Measurements from ENCODE around the gene SCD5. TPM values are rescaled to one million over a fixed set of nuclear protein-coding genes. Genes with fewer than 3 reads are reported as not detected.

Gene SCD5
- total and polyA plus RNA-seq, 2 donors (not counting 3 experiments of a cell fraction or from before 2014, with no cell fraction given) = 38.4 to 38.5 TPM

DNA sequence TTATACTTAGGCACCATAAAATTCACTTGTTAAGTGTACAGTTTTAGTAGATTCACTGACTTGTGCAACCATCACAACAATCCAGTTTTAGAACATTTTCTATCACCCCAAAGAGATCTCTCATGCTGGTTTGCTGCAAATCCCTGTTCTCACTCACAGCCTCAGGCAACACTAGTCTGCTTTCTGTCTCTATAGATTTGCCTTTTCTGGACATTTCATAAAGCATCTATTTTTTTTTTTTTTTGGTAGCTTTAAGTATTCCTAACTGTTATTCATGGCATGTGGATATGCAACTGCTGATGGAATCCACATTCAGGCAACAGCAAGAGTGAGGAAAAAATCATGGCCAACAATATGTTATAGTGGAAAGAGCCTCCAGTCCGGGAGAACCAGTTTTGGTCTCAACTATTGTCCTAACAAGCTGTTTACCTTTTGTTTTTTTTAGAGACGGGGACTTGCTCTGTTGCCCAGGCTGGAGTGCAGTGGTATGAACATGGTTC, 209.8 kb downstream of the SCD5 start:
- no peaks in the 10 kb centered on the region for H3K9me3 ChIP-seq (replicated peaks; ENCODE audit: control insufficient read depth, insufficient read depth, low read length)
- POLR2A ChIA-PET = no interaction called here
- DNase-seq (ENCODE audit: low read depth, low spot score) = no peak

DNA sequence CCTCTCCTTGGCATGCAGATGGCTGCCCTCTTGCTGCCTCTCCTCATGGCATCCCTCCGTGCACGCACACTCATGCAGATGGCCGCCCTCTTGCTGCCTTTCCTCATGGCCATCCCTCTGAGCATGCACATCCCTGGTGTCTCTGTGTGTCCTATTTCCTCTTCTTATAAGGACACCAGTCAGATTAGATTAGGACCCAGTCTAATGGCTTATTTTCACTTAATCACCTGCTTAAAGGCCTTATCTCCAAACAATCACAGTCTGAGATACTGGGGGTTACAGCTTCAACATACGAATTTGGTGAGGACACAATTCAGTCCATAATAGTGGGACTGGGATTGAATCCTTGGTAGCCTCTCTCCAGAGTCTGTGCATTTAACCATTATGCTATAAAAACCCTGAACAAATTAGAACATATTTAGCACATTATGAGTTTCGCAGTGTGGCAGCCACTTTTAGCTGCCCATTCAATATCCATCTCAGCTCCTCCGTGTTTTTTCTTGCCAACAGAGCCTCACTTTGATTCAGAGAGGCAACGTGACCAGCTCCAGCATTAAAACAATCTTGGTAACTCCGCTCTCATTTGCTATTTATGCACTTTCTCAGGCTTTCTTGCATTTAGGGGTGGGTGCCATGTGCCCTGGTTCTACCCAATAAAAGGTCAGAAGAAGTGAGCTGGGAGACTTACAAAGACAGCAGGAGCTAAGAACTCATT, 210.6 kb downstream of the SCD5 start:
- Histone ChIP-seq H3K9me1 (replicated peaks; ENCODE audit: control insufficient read depth, extremely low read depth, insufficient read depth, low read length) (no peaks in the 10 kb centered on the region), H3K27ac (ENCODE audit: insufficient read depth, low read depth, low read length) (no peak overlapping the region), H3K36me3 (ENCODE audit: control insufficient read depth in 2 of 2, extremely low read depth in 1 of 2, insufficient read depth in 2 of 2, low read length in 2 of 2) (no peaks in the 10 kb centered on the region), H3K9me3 (replicated peaks; ENCODE audit: control insufficient read depth, insufficient read depth, low read length) (no peaks in the 10 kb centered on the region), H3K9ac (replicated peaks; ENCODE audit: extremely low read depth, insufficient read depth, low read length) (no peak overlapping the region), H3K4me1 (ENCODE audit: control insufficient read depth, extremely low read depth, insufficient read depth, low read length) (no peaks in the 10 kb centered on the region), H4K20me1 (replicated peaks; ENCODE audit: control insufficient read depth, extremely low read depth, insufficient read depth, low read length) (no peaks in the 10 kb centered on the region), H3K79me2 (ENCODE audit: control insufficient read depth, insufficient read depth, low read length) (no peaks in the 10 kb centered on the region), H3K4me2 (ENCODE audit: insufficient read depth, low read length) (no peak overlapping the region), H3K27me3 (ENCODE audit: control insufficient read depth in 2 of 2, insufficient read depth in 2 of 2, low read length in 2 of 2) (peaks cover 11% of the 10 kb centered on the region in 2 experiments), H3K4me3 (replicated peaks in 1 of 3; ENCODE audit: insufficient read depth in 1 of 3, low read depth in 1 of 3, low read length in 3 of 3) (no peak overlapping the region), H2AFZ (ENCODE audit: low read depth, low read length) (no peak overlapping the region)
- dilution Hi-C loops (cut with MboI; ENCODE audit: extremely low pct_ligation_motif_present, low sequenced_read_pairs) (no loop called here), intact Hi-C loops (cut with micrococcal nuclease) (no loop called here)
- ChIA-PET POLR2A (no interaction called here), CTCF (interaction anchor here (1.4 to 2.0 kb wide), 2 partner anchors 11 to 151 kb away, joined by 3 to 7 read pairs; no protein-coding TSS in a partner anchor)
- FAIRE-seq (no peak), DNase-seq (ENCODE audit: low read depth, low spot score) (no peak)
- no peak for TF ChIP-seq GATA2 (IDR thresholded peaks at IDR 0.05; ENCODE audit: insufficient read depth, insufficient read length, low read depth, low read length)
- TF ChIP-seq EZH2 (IDR thresholded peaks at IDR 0.05; ENCODE audit: borderline replicate concordance, low read depth, low read length, severe bottlenecking) = no peak
- TF ChIP-seq, protein P1, sequence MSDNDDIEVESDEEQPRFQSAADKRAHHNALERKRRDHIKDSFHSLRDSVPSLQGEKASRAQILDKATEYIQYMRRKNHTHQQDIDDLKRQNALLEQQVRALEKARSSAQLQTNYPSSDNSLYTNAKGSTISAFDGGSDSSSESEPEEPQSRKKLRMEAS (IDR thresholded peaks at IDR 0.05; ENCODE audit: insufficient read depth, insufficient read length) = no peak
- no peak for TF ChIP-seq POLR2A (IDR thresholded peaks at IDR 0.05; ENCODE audit: low read depth, low read length)
- TF ChIP-seq POLR2AphosphoS5 (IDR thresholded peaks at IDR 0.05; ENCODE audit: insufficient read depth, low read depth, low read length) = no peak
- TF ChIP-seq MYC (IDR thresholded peaks at IDR 0.05; ENCODE audit: low read depth, low read length) = no peak
- TF ChIP-seq, protein P2, sequence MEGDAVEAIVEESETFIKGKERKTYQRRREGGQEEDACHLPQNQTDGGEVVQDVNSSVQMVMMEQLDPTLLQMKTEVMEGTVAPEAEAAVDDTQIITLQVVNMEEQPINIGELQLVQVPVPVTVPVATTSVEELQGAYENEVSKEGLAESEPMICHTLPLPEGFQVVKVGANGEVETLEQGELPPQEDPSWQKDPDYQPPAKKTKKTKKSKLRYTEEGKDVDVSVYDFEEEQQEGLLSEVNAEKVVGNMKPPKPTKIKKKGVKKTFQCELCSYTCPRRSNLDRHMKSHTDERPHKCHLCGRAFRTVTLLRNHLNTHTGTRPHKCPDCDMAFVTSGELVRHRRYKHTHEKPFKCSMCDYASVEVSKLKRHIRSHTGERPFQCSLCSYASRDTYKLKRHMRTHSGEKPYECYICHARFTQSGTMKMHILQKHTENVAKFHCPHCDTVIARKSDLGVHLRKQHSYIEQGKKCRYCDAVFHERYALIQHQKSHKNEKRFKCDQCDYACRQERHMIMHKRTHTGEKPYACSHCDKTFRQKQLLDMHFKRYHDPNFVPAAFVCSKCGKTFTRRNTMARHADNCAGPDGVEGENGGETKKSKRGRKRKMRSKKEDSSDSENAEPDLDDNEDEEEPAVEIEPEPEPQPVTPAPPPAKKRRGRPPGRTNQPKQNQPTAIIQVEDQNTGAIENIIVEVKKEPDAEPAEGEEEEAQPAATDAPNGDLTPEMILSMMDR (IDR thresholded peaks at IDR 0.05; ENCODE audit: extremely low read depth in 1 of 2, insufficient read depth in 1 of 2, low read depth in 1 of 2, low read length in 2 of 2) = no peak
- no peak for TF ChIP-seq JUN (IDR thresholded peaks at IDR 0.05; ENCODE audit: borderline replicate concordance, insufficient read depth, insufficient read length, low read depth)
- TF ChIP-seq FOS (IDR thresholded peaks at IDR 0.05; ENCODE audit: borderline replicate concordance, insufficient read depth, low read length) = no peak
- no TSS peak for BruUV-seq (replicated peaks)

More for the DNA sequence above, 209.8 kb downstream of the SCD5 start:
- no peaks in the 10 kb centered on the region for H3K9me1 ChIP-seq (replicated peaks; ENCODE audit: control insufficient read depth, extremely low read depth, insufficient read depth, low read length)
- no peaks in the 10 kb centered on the region for H3K36me3 ChIP-seq (ENCODE audit: control insufficient read depth in 2 of 2, extremely low read depth in 1 of 2, insufficient read depth in 2 of 2, low read length in 2 of 2)
- TF ChIP-seq, protein P1 (IDR thresholded peaks at IDR 0.05; ENCODE audit: insufficient read depth, insufficient read length) = no peak
- TF ChIP-seq POLR2AphosphoS5 (IDR thresholded peaks at IDR 0.05; ENCODE audit: insufficient read depth, low read depth, low read length) = no peak
- no peak for TF ChIP-seq FOS (IDR thresholded peaks at IDR 0.05; ENCODE audit: borderline replicate concordance, insufficient read depth, low read length)
- TF ChIP-seq EZH2 (IDR thresholded peaks at IDR 0.05; ENCODE audit: borderline replicate concordance, low read depth, low read length, severe bottlenecking) = no peak
- no peak for TF ChIP-seq MYC (IDR thresholded peaks at IDR 0.05; ENCODE audit: low read depth, low read length)
- no peak for TF ChIP-seq GATA2 (IDR thresholded peaks at IDR 0.05; ENCODE audit: insufficient read depth, insufficient read length, low read depth, low read length)
- H3K4me1 ChIP-seq (ENCODE audit: control insufficient read depth, extremely low read depth, insufficient read depth, low read length) = no peaks in the 10 kb centered on the region
- dilution Hi-C loops (cut with MboI; ENCODE audit: extremely low pct_ligation_motif_present, low sequenced_read_pairs) = no loop called here
- H4K20me1 ChIP-seq (replicated peaks; ENCODE audit: control insufficient read depth, extremely low read depth, insufficient read depth, low read length) = no peaks in the 10 kb centered on the region
- H3K79me2 ChIP-seq (ENCODE audit: control insufficient read depth, insufficient read depth, low read length) = no peaks in the 10 kb centered on the region
- no peak overlapping the region for H3K4me3 ChIP-seq (replicated peaks in 1 of 3; ENCODE audit: insufficient read depth in 1 of 3, low read depth in 1 of 3, low read length in 3 of 3)
- intact Hi-C loops (cut with micrococcal nuclease) = no loop called here
- H3K4me2 ChIP-seq (ENCODE audit: insufficient read depth, low read length) = no peak overlapping the region
- H3K9ac ChIP-seq (replicated peaks; ENCODE audit: extremely low read depth, insufficient read depth, low read length) = no peak overlapping the region
- H3K27me3 ChIP-seq (ENCODE audit: control insufficient read depth in 2 of 2, insufficient read depth in 2 of 2, low read length in 2 of 2) = peaks cover 14 to 16% of the 10 kb centered on the region in 2 experiments
- no peak overlapping the region for H2AFZ ChIP-seq (ENCODE audit: low read depth, low read length)
- CTCF ChIA-PET = interaction anchor here (1.4 to 2.0 kb wide), 2 partner anchors 10 to 150 kb away, joined by 3 to 7 read pairs; no protein-coding TSS in a partner anchor
- no peak overlapping the region for H3K27ac ChIP-seq (ENCODE audit: insufficient read depth, low read depth, low read length)
- no TSS peak for BruUV-seq (replicated peaks)
- FAIRE-seq = no peak

Data from endothelial cell of umbilical vein (primary cell).